NCI-H748 (cell line): Measurements from ENCODE around the gene PLPPR4.

Experiments
- DNase-seq: peaks from one replicate; lab custom pipeline; 2025; ENCODE audit not compliant: unreplicated experiment; lab: John Stamatoyannopoulos, UW

PLPPR4 gene

DNA sequence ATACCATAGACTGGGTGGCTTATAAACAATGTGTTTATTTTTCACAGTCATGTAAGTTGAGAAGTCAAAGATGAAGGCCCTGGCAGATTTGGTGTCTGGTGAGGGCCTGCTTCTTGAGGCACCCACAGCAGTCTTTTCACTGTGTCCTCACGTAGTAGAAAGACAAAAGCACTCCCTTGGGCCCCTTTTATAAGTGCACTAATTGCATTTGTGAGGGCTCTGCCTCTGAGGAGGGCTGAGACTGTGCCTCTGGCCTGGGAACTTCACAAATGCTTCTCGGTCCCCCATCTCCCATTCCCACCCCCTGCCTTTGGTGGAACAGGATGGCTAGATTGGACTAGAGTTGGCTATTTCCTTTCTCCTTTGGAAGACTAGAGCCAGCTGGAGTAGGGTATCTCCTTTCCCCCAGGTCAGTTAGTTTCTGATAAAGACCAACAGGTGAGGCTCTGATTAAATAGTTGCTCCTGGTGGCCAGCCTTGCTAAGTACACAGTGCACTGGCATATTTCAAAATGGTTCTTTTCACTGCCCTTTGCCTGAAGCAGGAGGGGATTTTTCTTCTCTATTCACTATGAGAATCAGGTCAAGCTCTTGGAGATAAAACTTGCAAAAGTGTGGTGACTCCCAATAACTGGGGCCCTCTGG, 82.9 kb downstream of the PLPPR4 start:
- DNase-seq = no peak

DNA sequence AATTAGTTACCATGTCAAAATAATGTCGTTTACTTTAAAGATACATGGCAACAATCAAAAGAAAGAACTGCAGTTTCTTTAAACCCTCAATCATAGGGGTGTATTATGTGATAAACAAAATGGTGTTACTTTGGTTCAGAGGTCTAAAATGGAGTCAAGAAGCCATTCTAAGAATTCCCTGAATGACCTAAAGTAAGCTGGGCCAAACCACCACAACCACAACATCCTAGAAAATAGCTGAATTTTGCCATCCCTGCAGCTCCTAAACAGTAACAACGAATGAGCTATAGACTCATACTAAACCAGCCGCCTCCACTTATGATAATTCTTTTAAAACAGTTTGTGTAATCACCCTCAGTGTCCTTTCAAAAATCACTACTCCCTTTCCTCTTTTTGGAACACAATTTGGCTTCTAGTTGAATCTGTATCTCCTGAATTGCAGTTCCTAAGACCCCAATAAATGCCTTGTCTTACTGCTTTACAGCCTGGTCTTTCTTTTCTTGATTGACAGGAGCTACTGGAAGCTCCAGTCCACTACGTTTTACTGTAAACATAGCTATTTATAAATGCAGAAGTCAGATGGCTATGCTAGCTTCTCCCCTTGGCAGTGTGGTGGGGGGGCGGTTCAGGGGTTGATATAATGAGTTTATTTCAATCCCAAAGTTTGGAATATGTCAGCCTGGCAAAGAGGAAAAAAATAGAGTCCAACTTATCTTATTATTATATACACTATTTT, 84.3 kb downstream of the PLPPR4 start:
- DNase-seq = no peak

DNA sequence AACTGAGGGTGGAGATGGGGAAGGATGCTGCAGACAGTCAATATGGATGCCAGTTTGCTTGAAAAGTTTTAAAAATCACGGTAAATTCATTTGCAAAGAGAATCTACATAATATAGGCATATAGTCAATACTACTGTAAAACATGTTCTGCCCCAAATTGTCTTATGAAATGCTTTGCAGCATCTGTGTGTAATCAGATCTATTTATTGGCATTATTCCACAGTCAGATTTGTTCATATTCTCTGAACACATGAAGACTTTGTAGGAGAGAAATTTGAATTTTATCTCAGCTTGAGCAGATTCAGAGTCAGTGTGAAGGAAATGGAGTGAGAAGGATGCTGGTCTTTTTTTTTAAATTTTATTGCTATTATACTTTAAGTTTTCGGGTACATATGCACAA, 88.5 kb downstream of the PLPPR4 start:
- no peak for DNase-seq

DNA sequence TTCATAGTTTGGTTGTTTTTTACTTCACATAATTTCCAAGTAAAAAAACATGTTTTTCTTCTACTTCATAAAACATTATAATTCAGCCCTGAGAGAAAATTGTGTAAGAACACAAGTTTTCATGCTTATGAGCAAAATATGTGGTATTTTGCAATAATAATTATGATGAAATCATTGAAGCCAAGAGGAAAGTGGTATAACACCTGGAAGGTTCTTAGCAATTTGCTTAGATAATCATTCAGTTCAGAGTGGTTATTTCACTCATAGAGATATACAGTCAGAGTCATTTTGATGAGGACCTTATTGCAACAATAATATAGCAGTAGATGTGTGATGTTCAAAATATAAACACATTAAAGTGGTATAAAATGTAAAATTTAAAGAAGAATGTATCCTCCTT, 94.5 kb downstream of the PLPPR4 start:
- DNase-seq = no peak
